ENCODE measurements around the gene ALDH1A2.

The ALDH1A2 gene

DNA sequence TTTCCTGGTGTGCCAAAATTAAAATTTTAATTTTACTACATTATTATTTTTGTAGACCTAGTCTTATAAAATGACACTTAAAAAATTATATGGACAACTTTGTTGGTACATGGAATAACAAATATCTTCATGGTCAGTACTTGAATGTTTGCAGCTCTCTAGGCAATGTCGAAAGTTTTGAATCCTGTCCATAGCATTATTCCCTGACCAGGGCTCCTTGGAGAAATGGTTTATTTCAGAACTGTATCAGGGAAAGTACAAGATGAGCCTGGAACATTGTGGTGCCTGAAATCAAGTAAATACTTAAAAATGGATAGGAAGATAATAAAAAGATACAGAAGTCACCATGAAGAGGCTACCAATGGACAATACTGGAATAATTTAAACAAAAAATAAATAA lies 47.6 kb downstream of the ALDH1A2 start:
- no peak for TF ChIP-seq YY1 (IDR thresholded peaks at IDR 0.05; ENCODE audit: insufficient read depth, insufficient read length)
- Histone ChIP-seq H3K36me3 (ENCODE audit: insufficient read depth, insufficient read length, low read length) (no peaks in the 10 kb centered on the region), H3K4me3 (ENCODE audit: insufficient read length, low read depth) (no peak overlapping the region), H3K9me3 (ENCODE audit: insufficient read depth, low read length) (no peaks in the 10 kb centered on the region; the same call in 1 of the 2 replicates), H3K4me1 (ENCODE audit: insufficient read depth, insufficient read length) (no peaks in the 10 kb centered on the region), H3K27me3 (ENCODE audit: insufficient read depth, insufficient read length) (no peaks in the 10 kb centered on the region), H3K9ac (ENCODE audit: insufficient read length, low read depth) (no peak overlapping the region)
- no peak for DNase-seq (ENCODE audit: low read depth, low spot score)

DNA sequence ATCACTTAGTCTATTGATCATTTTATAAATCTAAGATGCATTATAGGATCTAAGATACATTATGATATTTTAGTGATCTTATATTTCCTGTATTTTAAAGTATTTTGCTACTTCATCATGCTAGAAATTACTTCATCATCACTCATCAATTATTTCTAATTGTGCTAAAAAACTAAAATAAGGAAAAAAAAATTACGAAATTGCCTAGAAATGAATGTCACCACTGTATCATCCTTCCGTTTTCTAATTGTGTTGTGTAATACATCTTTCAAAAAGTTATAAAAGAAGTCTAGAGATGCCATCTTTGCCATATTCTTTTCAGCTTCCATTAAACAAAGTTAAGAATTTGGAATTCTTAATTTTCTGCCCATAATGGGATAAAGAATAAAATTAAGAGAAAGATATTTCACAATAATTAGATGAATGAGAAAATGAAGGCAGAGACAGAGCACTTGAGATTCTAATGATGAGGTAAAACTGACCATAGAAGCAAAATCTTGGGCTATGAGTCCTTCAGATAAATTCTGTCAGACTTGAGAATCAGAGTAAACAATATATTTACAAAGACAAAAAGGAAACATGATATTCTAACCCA lies 48.8 kb downstream of the ALDH1A2 start:
- TF ChIP-seq YY1 (IDR thresholded peaks at IDR 0.05; ENCODE audit: insufficient read depth, insufficient read length) (no peak), SUZ12 (IDR thresholded peaks at IDR 0.05; ENCODE audit: extremely low read depth, insufficient read depth, insufficient read length) (no peak)
- no peak overlapping the region for H3K9ac ChIP-seq (ENCODE audit: insufficient read length, low read depth)
- no peaks in the 10 kb centered on the region for H3K36me3 ChIP-seq (ENCODE audit: insufficient read depth, insufficient read length, low read length)
- no peaks in the 10 kb centered on the region for H3K4me1 ChIP-seq (ENCODE audit: insufficient read depth, insufficient read length)
- H3K4me3 ChIP-seq (ENCODE audit: insufficient read length, low read depth): no peak overlapping the region
- H3K9me3 ChIP-seq (ENCODE audit: insufficient read depth, low read length): no peaks in the 10 kb centered on the region
- no peak for DNase-seq (ENCODE audit: low read depth, low spot score)
- H3K27me3 ChIP-seq (ENCODE audit: insufficient read depth, insufficient read length): no peaks in the 10 kb centered on the region

DNA sequence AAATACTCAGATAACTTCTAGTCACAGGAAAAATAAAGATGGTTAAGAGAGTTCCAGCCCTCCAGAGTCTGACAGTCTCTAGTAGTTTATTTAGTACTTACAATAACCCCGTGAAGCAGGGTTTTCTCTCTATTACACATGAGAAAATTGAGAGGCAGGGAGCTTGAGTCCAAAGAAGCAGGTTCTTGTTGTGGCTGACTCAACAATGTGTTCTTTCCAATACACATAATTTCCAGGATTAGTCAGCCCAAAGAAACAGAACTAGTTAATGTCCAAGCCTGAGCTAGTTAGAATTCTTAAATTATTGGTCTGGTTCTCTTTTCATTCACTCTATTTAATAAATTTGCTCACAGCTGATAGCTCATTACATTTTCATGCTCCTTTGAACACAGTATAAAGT lies 49.9 kb downstream of the ALDH1A2 start:
- Histone ChIP-seq H3K9ac (ENCODE audit: insufficient read length, low read depth) (no peak overlapping the region), H3K27me3 (ENCODE audit: insufficient read depth, insufficient read length) (no peaks in the 10 kb centered on the region), H3K4me3 (ENCODE audit: insufficient read length, low read depth) (no peak overlapping the region), H3K9me3 (ENCODE audit: insufficient read depth, low read length) (no peaks in the 10 kb centered on the region), H3K4me1 (ENCODE audit: insufficient read depth, insufficient read length) (no peaks in the 10 kb centered on the region), H3K36me3 (ENCODE audit: insufficient read depth, insufficient read length, low read length) (no peaks in the 10 kb centered on the region)
- TF ChIP-seq ZNF274 (IDR thresholded peaks at IDR 0.05; ENCODE audit: low read depth, low read length): no peak
- no peak for TF ChIP-seq SUZ12 (IDR thresholded peaks at IDR 0.05; ENCODE audit: extremely low read depth, insufficient read depth, insufficient read length)
- no peak for TF ChIP-seq YY1 (IDR thresholded peaks at IDR 0.05; ENCODE audit: insufficient read depth, insufficient read length)
- no peak for DNase-seq (ENCODE audit: low read depth, low spot score)

DNA sequence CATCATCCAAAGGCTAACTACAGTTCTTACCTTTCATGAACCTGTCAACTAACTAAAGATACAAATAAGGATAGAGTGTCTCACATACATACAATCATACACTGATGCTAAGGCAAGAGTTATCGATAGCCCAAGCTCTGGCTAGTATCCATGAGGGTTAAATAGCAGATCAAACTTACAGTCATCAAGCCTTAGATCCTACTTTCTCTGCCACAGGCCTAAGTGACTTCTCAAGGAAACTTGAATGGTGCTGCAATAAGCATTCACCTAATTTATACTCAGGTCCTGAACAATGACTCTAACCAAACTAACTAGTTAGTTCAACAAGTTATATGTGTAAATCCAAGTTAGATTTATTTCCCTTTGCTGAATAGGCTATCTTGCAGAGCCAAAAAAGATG lies 51.0 kb downstream of the ALDH1A2 start:
- no peaks in the 10 kb centered on the region for H3K27me3 ChIP-seq (ENCODE audit: insufficient read depth, insufficient read length)
- TF ChIP-seq ZNF274 (IDR thresholded peaks at IDR 0.05; ENCODE audit: low read depth, low read length) (no peak), SUZ12 (IDR thresholded peaks at IDR 0.05; ENCODE audit: extremely low read depth, insufficient read depth, insufficient read length) (no peak), YY1 (IDR thresholded peaks at IDR 0.05; ENCODE audit: insufficient read depth, insufficient read length) (no peak)
- DNase-seq (ENCODE audit: low read depth, low spot score): no peak
- no peak overlapping the region for H3K4me3 ChIP-seq (ENCODE audit: insufficient read length, low read depth)
- no peaks in the 10 kb centered on the region for H3K36me3 ChIP-seq (ENCODE audit: insufficient read depth, insufficient read length, low read length)
- H3K9me3 ChIP-seq (ENCODE audit: insufficient read depth, low read length): no peaks in the 10 kb centered on the region
- no peaks in the 10 kb centered on the region for H3K4me1 ChIP-seq (ENCODE audit: insufficient read depth, insufficient read length)
- H3K9ac ChIP-seq (ENCODE audit: insufficient read length, low read depth): no peak overlapping the region

DNA sequence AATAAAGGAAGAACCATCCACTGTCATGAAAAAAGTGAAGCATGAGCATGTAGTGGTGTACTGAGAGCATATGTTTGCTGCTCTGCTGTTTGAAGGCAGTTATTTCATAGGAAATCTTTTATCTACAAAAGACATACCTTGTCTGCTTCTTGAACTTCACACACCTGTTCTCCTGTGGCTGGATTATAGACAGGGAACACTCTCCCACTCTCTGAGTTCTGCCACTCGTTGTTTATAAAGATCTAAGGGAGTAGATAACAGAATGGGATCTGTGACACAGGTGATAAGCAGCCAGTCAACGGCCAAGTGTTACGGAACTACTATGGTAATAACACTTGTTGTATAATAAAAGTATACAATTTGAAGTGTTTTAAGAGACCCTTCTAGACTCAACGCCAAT lies 51.5 kb downstream of the ALDH1A2 start:
- H3K27me3 ChIP-seq (ENCODE audit: insufficient read depth, insufficient read length): no peaks in the 10 kb centered on the region
- H3K4me1 ChIP-seq (ENCODE audit: insufficient read depth, insufficient read length): no peaks in the 10 kb centered on the region
- H3K9me3 ChIP-seq (ENCODE audit: insufficient read depth, low read length): no peaks in the 10 kb centered on the region
- no peak overlapping the region for H3K4me3 ChIP-seq (ENCODE audit: insufficient read length, low read depth)
- H3K9ac ChIP-seq (ENCODE audit: insufficient read length, low read depth): no peak overlapping the region
- no peak for TF ChIP-seq SUZ12 (IDR thresholded peaks at IDR 0.05; ENCODE audit: extremely low read depth, insufficient read depth, insufficient read length)
- no peak for TF ChIP-seq ZNF274 (IDR thresholded peaks at IDR 0.05; ENCODE audit: low read depth, low read length)
- TF ChIP-seq YY1 (IDR thresholded peaks at IDR 0.05; ENCODE audit: insufficient read depth, insufficient read length): no peak
- H3K36me3 ChIP-seq (ENCODE audit: insufficient read depth, insufficient read length, low read length): no peaks in the 10 kb centered on the region
- DNase-seq (ENCODE audit: low read depth, low spot score): no peak

DNA sequence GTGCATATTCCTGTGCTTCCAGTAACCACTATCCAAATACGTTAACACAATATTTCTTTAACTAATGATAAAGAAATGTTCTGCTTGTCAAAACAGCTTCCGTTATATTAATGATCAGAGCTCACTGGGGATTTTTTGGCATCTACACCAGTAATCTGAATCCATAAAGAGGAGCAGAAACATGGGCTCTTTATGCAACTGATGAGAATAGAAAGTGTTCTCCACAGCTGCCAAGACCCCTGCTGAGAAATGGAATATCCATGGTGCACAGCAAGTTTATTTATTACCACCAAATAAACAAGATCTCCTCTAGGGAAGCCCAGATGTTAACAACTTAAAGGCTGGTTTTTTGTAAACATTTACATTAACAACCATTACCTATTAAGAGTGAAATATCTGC lies 54.5 kb downstream of the ALDH1A2 start:
- Histone ChIP-seq H3K9ac (ENCODE audit: insufficient read length, low read depth) (no peak overlapping the region), H3K27me3 (ENCODE audit: insufficient read depth, insufficient read length) (no peaks in the 10 kb centered on the region), H3K36me3 (ENCODE audit: insufficient read depth, insufficient read length, low read length) (no peaks in the 10 kb centered on the region), H3K4me3 (ENCODE audit: insufficient read length, low read depth) (no peak overlapping the region), H3K4me1 (ENCODE audit: insufficient read depth, insufficient read length) (no peaks in the 10 kb centered on the region), H3K9me3 (ENCODE audit: insufficient read depth, low read length) (no peaks in the 10 kb centered on the region)
- no peak for DNase-seq (ENCODE audit: low read depth, low spot score)
- no peak for TF ChIP-seq SUZ12 (IDR thresholded peaks at IDR 0.05; ENCODE audit: extremely low read depth, insufficient read depth, insufficient read length)
- no peak for TF ChIP-seq ZNF274 (IDR thresholded peaks at IDR 0.05; ENCODE audit: low read depth, low read length)
- TF ChIP-seq YY1 (IDR thresholded peaks at IDR 0.05; ENCODE audit: insufficient read depth, insufficient read length): no peak

DNA sequence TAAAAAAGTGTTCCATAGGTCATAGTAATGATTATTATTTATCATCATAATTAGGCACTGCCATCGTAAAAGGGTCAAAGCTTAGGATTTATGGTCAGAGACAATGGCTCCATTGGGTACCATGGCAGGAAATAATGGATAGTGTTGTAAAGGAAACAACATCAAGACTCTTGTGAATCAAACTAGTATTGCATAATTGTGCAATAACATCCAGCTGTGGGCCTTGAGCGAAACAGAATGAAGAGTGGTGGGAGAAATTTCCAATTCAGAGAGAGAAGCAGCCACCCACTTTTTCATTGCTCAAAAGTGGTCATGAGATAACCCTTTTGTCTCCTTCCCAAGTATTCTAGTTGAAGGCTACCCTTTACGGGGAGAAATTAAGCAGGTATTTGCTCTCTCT lies 61.7 kb downstream of the ALDH1A2 start:
- Histone ChIP-seq H3K9ac (ENCODE audit: insufficient read length, low read depth) (no peak overlapping the region), H3K4me1 (ENCODE audit: insufficient read depth, insufficient read length) (no peaks in the 10 kb centered on the region), H3K27me3 (ENCODE audit: insufficient read depth, insufficient read length) (no peaks in the 10 kb centered on the region), H3K36me3 (ENCODE audit: insufficient read depth, insufficient read length, low read length) (no peaks in the 10 kb centered on the region), H3K9me3 (ENCODE audit: insufficient read depth, low read length) (no peaks in the 10 kb centered on the region), H3K4me3 (ENCODE audit: insufficient read length, low read depth) (no peak overlapping the region)
- DNase-seq (ENCODE audit: low read depth, low spot score): no peak
- TF ChIP-seq YY1 (IDR thresholded peaks at IDR 0.05; ENCODE audit: insufficient read depth, insufficient read length) (no peak), SUZ12 (IDR thresholded peaks at IDR 0.05; ENCODE audit: extremely low read depth, insufficient read depth, insufficient read length) (no peak), ZNF274 (IDR thresholded peaks at IDR 0.05; ENCODE audit: low read depth, low read length) (no peak)
